GM06990 (cell line): ENCODE data around the gene DLL4.

ENCODE experiments used
- DNase-seq: peaks from one replicate; pipeline ENCODE4 v3.0.0-alpha.2; 2011; ENCODE audit not compliant: insufficient read length; ENCODE audit errors: extremely low read depth
- H3K27me3 ChIP-seq: replicated peaks from 2 replicates; pipeline ENCODE4 v1.6.0; 2011; ENCODE audit warnings: low read length; ENCODE audit not compliant: control insufficient read depth, insufficient read depth
- H3K36me3 ChIP-seq: 2 replicates; pipeline ENCODE4 v1.5.1; 2011; ENCODE audit warnings: low read length; ENCODE audit not compliant: control insufficient read depth, insufficient read depth
- H3K4me3 ChIP-seq: replicated peaks from 2 replicates; pipeline ENCODE4 v1.5.1; 2011; ENCODE audit warnings: low read depth, mild to moderate bottlenecking, control low read depth, low read length
- TF ChIP-seq, protein P1 (sequence below): IDR thresholded peaks from 2 replicates; pipeline ENCODE4 v1.5.1; 2011; ENCODE audit warnings: low read length, control low read depth, mild to moderate bottlenecking, inconsistent platforms; ENCODE audit not compliant: insufficient read depth, poor library complexity, severe bottlenecking

The DLL4 gene

DNA sequence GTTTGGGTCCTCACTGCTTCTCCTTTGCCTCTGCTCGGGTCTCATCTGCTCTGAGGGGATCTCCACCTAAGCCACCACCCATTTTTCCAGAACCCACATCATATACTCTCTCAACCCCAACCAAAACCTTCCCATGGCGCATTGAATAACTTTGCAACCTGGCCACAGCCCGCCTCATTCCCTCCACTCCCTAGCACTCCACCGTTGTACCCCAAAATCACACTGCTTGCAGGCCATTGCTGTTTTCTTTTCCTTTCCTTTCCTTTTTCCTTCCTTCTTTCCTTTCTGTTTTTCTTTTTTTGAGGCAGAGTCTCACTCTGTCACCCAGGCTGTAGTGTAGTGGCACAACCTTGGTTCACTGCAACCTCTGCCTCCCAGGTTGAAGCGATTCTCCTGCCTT is 38.0 kb upstream of the DLL4 start:
- no peaks in the 10 kb centered on the region for H3K27me3 ChIP-seq
- no peak overlapping the region for H3K4me3 ChIP-seq
- DNase-seq, result no peak
- H3K36me3 ChIP-seq, result peaks cover 3% of the 10 kb centered on the region; the same call in 1 of the 2 replicates
- TF ChIP-seq, protein P1, sequence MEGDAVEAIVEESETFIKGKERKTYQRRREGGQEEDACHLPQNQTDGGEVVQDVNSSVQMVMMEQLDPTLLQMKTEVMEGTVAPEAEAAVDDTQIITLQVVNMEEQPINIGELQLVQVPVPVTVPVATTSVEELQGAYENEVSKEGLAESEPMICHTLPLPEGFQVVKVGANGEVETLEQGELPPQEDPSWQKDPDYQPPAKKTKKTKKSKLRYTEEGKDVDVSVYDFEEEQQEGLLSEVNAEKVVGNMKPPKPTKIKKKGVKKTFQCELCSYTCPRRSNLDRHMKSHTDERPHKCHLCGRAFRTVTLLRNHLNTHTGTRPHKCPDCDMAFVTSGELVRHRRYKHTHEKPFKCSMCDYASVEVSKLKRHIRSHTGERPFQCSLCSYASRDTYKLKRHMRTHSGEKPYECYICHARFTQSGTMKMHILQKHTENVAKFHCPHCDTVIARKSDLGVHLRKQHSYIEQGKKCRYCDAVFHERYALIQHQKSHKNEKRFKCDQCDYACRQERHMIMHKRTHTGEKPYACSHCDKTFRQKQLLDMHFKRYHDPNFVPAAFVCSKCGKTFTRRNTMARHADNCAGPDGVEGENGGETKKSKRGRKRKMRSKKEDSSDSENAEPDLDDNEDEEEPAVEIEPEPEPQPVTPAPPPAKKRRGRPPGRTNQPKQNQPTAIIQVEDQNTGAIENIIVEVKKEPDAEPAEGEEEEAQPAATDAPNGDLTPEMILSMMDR, result no peak

DNA sequence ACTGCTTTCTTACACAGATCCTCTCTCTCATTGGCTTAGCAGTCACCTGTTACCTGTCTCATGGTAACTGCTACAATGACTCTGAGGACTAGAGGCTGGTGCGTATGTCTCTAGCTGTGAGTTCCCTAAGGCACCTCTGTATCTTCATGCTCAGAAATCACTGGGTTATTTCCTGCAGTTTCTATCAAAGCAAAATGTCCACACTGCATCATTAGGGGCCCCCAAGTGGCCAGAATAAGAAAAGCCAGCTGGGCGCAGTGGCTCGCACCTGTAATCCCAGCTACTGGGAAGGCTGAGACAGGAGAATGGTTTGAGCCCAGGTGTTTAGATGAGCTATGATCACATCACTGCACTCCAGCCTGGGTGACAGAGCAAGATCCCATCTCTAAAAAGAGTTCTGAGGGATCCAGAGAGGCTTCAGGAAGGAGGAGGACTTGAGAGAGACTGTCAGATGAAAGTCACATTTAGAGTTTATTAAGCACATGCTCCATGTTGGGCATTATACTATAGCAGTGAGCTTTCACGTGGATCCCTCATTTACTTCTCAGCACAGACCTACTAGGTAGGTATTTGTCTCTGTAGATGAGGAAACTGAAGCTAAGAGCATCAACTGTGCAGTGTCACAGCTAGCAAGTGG is 37.2 kb upstream of the DLL4 start:
- TF ChIP-seq, protein P1, result peak; percentile 84
- no peak for DNase-seq
- no peaks in the 10 kb centered on the region for H3K27me3 ChIP-seq
- H3K4me3 ChIP-seq, result no peak overlapping the region
- H3K36me3 ChIP-seq, result peaks cover 3% of the 10 kb centered on the region; the same call in 1 of the 2 replicates

DNA sequence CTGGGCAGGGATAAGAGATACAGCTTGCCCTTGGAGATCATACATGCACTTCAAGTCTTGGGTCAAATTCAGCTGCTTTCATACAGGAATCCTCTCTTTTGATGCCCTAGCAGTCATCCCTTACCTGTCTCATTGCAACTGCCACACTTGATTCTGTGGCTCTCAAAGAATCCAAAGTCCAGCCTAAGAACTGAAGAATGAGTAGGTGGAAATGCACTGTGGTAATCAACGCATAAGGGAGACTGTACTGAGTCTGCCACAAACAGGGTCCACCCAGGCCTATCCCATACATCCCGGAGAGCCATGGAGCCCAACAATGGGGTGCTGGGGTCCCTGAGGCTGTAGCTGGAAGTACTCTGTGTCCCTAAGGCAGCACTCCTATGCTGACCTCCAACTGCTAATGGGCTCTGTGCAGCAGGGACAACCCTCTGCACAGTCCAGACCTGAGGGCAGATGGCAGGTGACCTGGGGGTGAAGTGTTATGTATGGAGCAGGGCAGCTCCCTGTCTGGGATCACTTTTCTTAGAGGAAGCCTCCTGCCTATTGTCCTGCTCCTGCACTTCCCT is 36.6 kb upstream of the DLL4 start:
- DNase-seq, result no peak
- Histone ChIP-seq H3K36me3 (peaks cover 3% of the 10 kb centered on the region), H3K27me3 (no peaks in the 10 kb centered on the region), H3K4me3 (no peak overlapping the region)
- TF ChIP-seq, protein P1, result no peak

- TF ChIP-seq, protein P1, result no peak
- no peak overlapping the region for H3K4me3 ChIP-seq
- H3K36me3 ChIP-seq, result peaks cover 3% of the 10 kb centered on the region
- DNase-seq, result no peak
- H3K27me3 ChIP-seq, result no peaks in the 10 kb centered on the region
Measured at GRCh38 chr15:40893019-40893670, 36.0 kb upstream of the DLL4 start.

- TF ChIP-seq, protein P1, result peak; percentile 96
- H3K36me3 ChIP-seq, result peaks cover 6% of the 10 kb centered on the region
- H3K27me3 ChIP-seq, result no peaks in the 10 kb centered on the region
- DNase-seq, result peak; percentile 95
- H3K4me3 ChIP-seq, result peak within 1 kb of the TSS; percentile 95
Measured at GRCh38 chr15:40893733-40894680, 35.1 kb upstream of the DLL4 start, which contains the start of gene VPS18. VPS18 (plus strand) TSS chr15:40894450; CDS start chr15:40894769, 319 bp downstream.
